Upper lobe of left lung (tissue), 6 donors: ENCODE results near the gene GPATCH11. TPM values are rescaled to one million over a fixed set of nuclear protein-coding genes. Genes with fewer than 3 reads are reported as not detected.

Experiments
- ATAC-seq, 2 donors: fragments of 200-7000 bp; cut with Tn5 transposase; one replicate each; pipeline ENCODE4 v1.9.1; 2022; ENCODE audit warnings: mild to moderate bottlenecking in 2 of 2, moderate library complexity in 2 of 2; ENCODE audit not compliant: low FRiP score in 2 of 2
- DNase-seq, 2 donors: peaks; one replicate each; pipeline ENCODE4 v3.0.0-alpha.2; 2019 to 2020
- H3K27ac ChIP-seq, 4 donors: fragments of 200-600 bp; sonication (generic); one replicate each; pipeline ENCODE4 v1.5.1; 2016 to 2019
- H3K27me3 ChIP-seq, 4 donors: fragments of 200-600 bp; sonication (generic); one replicate each; pipeline ENCODE4 v1.5.1; 2017 to 2019
- H3K36me3 ChIP-seq, 4 donors: fragments of 200-600 bp; sonication (generic); one replicate each; pipeline ENCODE4 v1.5.1; 2016 to 2019
- H3K4me1 ChIP-seq, 4 donors: fragments of 200-600 bp; sonication (generic); one replicate each; pipeline ENCODE4 v1.5.1; 2018 to 2019
- H3K4me3 ChIP-seq, 4 donors: fragments of 200-600 bp; sonication (generic); one replicate each; pipeline ENCODE4 v1.5.1; 2017 to 2019; ENCODE audit warnings: mild to moderate bottlenecking in 2 of 4, moderate library complexity in 1 of 4
- H3K9me3 ChIP-seq, 4 donors: fragments of 200-600 bp; sonication (generic); one replicate each; pipeline ENCODE4 v1.5.1; 2018 to 2019
- EP300 ChIP-seq, 4 donors: sonication (generic); formaldehyde crosslinking; IDR thresholded peaks; one replicate each; pipeline ENCODE4 v1.5.1; 2017; ENCODE audit warnings: antibody characterized with exemption in 4 of 4, control low read depth in 2 of 4
- POLR2A ChIP-seq, 4 donors: fragments of 450-650 bp; IDR thresholded peaks; one replicate each; pipeline ENCODE4 v1.5.1; 2016 to 2017; ENCODE audit warnings: antibody characterized with exemption in 4 of 4, mild to moderate bottlenecking in 2 of 4
- POLR2AphosphoS5 ChIP-seq, 2 donors: sonication (generic); formaldehyde crosslinking; IDR thresholded peaks; one replicate each; pipeline ENCODE4 v1.5.1; 2017; ENCODE audit warnings: antibody characterized with exemption in 2 of 2
- WGBS, 2 donors: methylation state at CpG; one replicate each; pipeline ENCODE4 v1.1.5; 2017 to 2018; 5-methylcytosine and 5-hydroxymethylcytosine counted together
- total RNA-seq, 6 donors: library from RNA; depleted of rRNA in 4 of 6; stranded (reverse); fragments of >200 nt in 4 of 6; gene quantifications; one replicate each; pipeline versions ENCODE4 v1.1.0 to v1.2.1, GENCODE V29; 2016 to 2021
- TF ChIP-seq, protein P1 (sequence below), 6 experiments: fragments of 450-650 bp in 4 of 6; fragments of 200-600 bp in 2 of 6; sonication (generic) in 2 of 6; IDR thresholded peaks; one replicate each; pipeline ENCODE4 v1.5.1; 2016 to 2019; ENCODE audit warnings: antibody characterized with exemption in 6 of 6
- donor health status: DM: no; HTN: no; CAD: no; lungs with moderate emphysema.
- donor health status: DM: no; HTN: yes; CAD: no; lungs with severe emphysema.

Gene GPATCH11
- total RNA-seq, 6 donors from 2014 or later: 3.9 to 11.6 (median 8.3) TPM

GRCh38 chr2:37111958-37112357 lies 27.6 kb downstream of the GPATCH11 start:
- ATAC-seq: no peak
- WGBS, 2 donors: 57 to 63% methylated on average over 2 of the region's 2 CpGs
- H3K27ac ChIP-seq: no peak overlapping the region
- H3K4me1 ChIP-seq: no peaks in the 10 kb centered on the region
- peaks cover 8 to 89% (median 38%) of the 10 kb centered on the region in 4 donors for H3K36me3 ChIP-seq
- TF ChIP-seq, protein P1, sequence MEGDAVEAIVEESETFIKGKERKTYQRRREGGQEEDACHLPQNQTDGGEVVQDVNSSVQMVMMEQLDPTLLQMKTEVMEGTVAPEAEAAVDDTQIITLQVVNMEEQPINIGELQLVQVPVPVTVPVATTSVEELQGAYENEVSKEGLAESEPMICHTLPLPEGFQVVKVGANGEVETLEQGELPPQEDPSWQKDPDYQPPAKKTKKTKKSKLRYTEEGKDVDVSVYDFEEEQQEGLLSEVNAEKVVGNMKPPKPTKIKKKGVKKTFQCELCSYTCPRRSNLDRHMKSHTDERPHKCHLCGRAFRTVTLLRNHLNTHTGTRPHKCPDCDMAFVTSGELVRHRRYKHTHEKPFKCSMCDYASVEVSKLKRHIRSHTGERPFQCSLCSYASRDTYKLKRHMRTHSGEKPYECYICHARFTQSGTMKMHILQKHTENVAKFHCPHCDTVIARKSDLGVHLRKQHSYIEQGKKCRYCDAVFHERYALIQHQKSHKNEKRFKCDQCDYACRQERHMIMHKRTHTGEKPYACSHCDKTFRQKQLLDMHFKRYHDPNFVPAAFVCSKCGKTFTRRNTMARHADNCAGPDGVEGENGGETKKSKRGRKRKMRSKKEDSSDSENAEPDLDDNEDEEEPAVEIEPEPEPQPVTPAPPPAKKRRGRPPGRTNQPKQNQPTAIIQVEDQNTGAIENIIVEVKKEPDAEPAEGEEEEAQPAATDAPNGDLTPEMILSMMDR (IDR thresholded peaks at IDR 0.05): no peak
- no peak for TF ChIP-seq EP300 (IDR thresholded peaks at IDR 0.05)
- no peak for TF ChIP-seq POLR2A (IDR thresholded peaks at IDR 0.05)
- no peak for TF ChIP-seq POLR2AphosphoS5 (IDR thresholded peaks at IDR 0.05)
- no peaks in the 10 kb centered on the region for H3K9me3 ChIP-seq
- no peak for DNase-seq
- no peak overlapping the region for H3K4me3 ChIP-seq
- no peaks in the 10 kb centered on the region for H3K27me3 ChIP-seq

DNA sequence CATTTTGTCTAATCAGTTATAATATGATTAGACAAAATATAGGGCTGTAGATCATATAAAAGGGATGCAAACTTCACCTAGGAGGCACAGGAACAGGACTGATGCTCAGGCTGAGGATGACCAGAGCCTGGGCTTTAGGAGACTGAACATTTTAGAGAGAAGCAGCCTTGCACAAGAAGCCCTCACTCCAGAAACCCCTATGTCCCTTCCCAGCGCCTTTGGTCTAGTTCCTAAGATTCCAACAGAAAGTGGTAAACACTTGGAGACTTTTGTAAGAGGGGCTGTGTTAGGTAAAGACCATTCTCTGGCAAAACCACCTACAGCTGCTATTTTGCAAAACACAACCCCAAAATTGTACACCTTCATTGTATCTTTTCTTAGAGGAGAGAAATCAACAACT lies 33.2 kb downstream of the GPATCH11 start:
- no peak for TF ChIP-seq POLR2AphosphoS5 (IDR thresholded peaks at IDR 0.05)
- TF ChIP-seq POLR2A (IDR thresholded peaks at IDR 0.05): no peak
- no peak for TF ChIP-seq EP300 (IDR thresholded peaks at IDR 0.05)
- TF ChIP-seq, protein P1 (IDR thresholded peaks at IDR 0.05): no peak
- H3K36me3 ChIP-seq: peaks cover 12 to 93% (median 38%) of the 10 kb centered on the region in 4 donors
- no peak overlapping the region for H3K4me3 ChIP-seq
- DNase-seq: no peak
- no peak overlapping the region for H3K27ac ChIP-seq
- no peaks in the 10 kb centered on the region for H3K4me1 ChIP-seq
- ATAC-seq: no peak
- no peaks in the 10 kb centered on the region for H3K9me3 ChIP-seq
- H3K27me3 ChIP-seq: no peaks in the 10 kb centered on the region
- WGBS, 2 donors: 89 to 100% methylated on average over 1 of the region's 1 CpG

DNA sequence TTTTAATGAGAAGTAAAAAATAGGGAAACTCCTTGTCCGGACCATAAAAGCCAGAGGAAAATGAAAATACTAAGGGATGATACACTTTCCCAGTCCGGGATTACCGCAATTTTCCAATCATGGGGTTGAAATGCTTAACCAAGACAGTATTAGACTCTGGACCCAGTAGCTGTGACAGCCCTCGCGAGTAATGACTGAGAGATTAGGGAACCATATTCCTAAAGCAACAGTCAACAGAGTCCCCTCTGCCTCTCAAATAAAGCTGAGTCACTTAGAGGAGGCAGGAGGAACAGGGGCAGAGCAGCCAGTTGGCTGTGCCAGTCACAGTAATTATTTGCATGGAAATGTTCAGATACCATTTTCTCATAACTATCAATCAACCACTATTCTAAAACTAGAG lies 34.8 kb downstream of the GPATCH11 start:
- H3K27ac ChIP-seq: no peak overlapping the region
- peaks cover 12 to 91% (median 44%) of the 10 kb centered on the region in 4 donors for H3K36me3 ChIP-seq
- H3K9me3 ChIP-seq: no peaks in the 10 kb centered on the region
- H3K4me1 ChIP-seq: no peaks in the 10 kb centered on the region
- ATAC-seq (no peak), DNase-seq (no peak)
- 90 to 94% methylated on average over 5 of the region's 5 CpGs for WGBS, 2 donors
- TF ChIP-seq POLR2A (IDR thresholded peaks at IDR 0.05) (no peak), POLR2AphosphoS5 (IDR thresholded peaks at IDR 0.05) (no peak), EP300 (IDR thresholded peaks at IDR 0.05) (no peak)
- TF ChIP-seq, protein P1 (IDR thresholded peaks at IDR 0.05): no peak
- no peak overlapping the region for H3K4me3 ChIP-seq
- no peaks in the 10 kb centered on the region for H3K27me3 ChIP-seq

- H3K4me3 ChIP-seq: no peak overlapping the region
- 98 to 100% methylated on average over 2 of the region's 2 CpGs for WGBS, 2 donors
- no peak for DNase-seq
- H3K27ac ChIP-seq: no peak overlapping the region
- TF ChIP-seq, protein P1 (IDR thresholded peaks at IDR 0.05): no peak
- TF ChIP-seq POLR2AphosphoS5 (IDR thresholded peaks at IDR 0.05) (no peak), POLR2A (IDR thresholded peaks at IDR 0.05) (no peak), EP300 (IDR thresholded peaks at IDR 0.05) (no peak)
- H3K4me1 ChIP-seq: no peaks in the 10 kb centered on the region
- H3K27me3 ChIP-seq: no peaks in the 10 kb centered on the region
- ATAC-seq: no peak
- peaks cover 21 to 69% (median 36%) of the 10 kb centered on the region in 4 donors for H3K36me3 ChIP-seq
- H3K9me3 ChIP-seq: no peaks in the 10 kb centered on the region
These were observed 41.1 kb downstream of the GPATCH11 start for GRCh38 chr2:37125416-37125815.

DNA sequence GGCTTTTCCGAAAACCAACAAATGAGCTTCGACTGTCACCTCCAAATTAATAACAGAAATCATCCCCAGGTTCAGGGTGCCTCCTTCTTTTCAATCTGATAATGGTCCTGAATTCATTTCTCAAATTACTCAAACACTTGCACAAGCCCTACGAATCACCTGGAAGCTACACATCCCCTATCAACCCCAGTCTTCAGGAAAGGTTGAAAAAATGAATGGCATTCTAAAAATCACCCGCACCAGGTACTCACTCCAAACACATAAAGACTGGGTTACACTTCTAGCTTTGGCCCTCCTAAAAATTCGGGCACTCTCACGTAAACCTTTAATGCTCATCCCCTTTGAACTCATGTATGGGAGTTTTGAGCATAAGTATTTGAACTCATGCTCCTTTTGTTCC lies 48.6 kb downstream of the GPATCH11 start:
- H3K36me3 ChIP-seq: peaks cover 25 to 80% (median 59%) of the 10 kb centered on the region in 4 donors
- ATAC-seq (no peak), DNase-seq (no peak)
- TF ChIP-seq POLR2AphosphoS5 (IDR thresholded peaks at IDR 0.05): no peak
- no peak for TF ChIP-seq EP300 (IDR thresholded peaks at IDR 0.05)
- no peak for TF ChIP-seq POLR2A (IDR thresholded peaks at IDR 0.05)
- TF ChIP-seq, protein P1 (IDR thresholded peaks at IDR 0.05): no peak
- H3K27me3 ChIP-seq: no peaks in the 10 kb centered on the region
- H3K9me3 ChIP-seq: no peaks in the 10 kb centered on the region
- no peak overlapping the region for H3K27ac ChIP-seq
- no peak overlapping the region for H3K4me3 ChIP-seq
- 94 to 96% methylated on average over 6 of the region's 6 CpGs for WGBS, 2 donors
- no peaks in the 10 kb centered on the region for H3K4me1 ChIP-seq
